Spleen (tissue), 7 donors: Measurements from ENCODE around the gene VEPH1.

Experiments used
- CTCF ChIP-seq, 11 experiments: fragments of 200-600 bp in 7 of 11; fragments of 450-650 bp in 4 of 11; sonication (generic) in 4 of 11; IDR thresholded peaks in 8 of 11; conservative IDR thresholded peaks in 3 of 11; 1 replicate in 7 of 11; 2 replicates in 4 of 11; pipeline versions ENCODE4 v1.4.0 to v1.8.0; 2016 to 2021; ENCODE audit warnings: antibody characterized with exemption in 11 of 11, inconsistent platforms in 4 of 11, mild to moderate bottlenecking in 1 of 11
- POLR2A ChIP-seq, 3 donors: fragments of 450-650 bp; IDR thresholded peaks; one replicate each; pipeline ENCODE4 v1.5.1; 2017; ENCODE audit warnings: antibody characterized with exemption in 3 of 3, mild to moderate bottlenecking in 1 of 3
- POLR2AphosphoS5 ChIP-seq, 3 donors: sonication (generic); formaldehyde crosslinking; IDR thresholded peaks; one replicate each; pipeline ENCODE4 v1.5.1; 2017; ENCODE audit warnings: antibody characterized with exemption in 3 of 3
- donor health status: DM: no; HTN: no; CAD: no; lungs with moderate emphysema.
- donor health status: DM: no; HTN: no; CAD: no.
- donor health status: DM: no; HTN: no; CAD: no.

GRCh38 chr3:157495846-157496245 lies 7.4 kb downstream of the VEPH1 start:
- TF ChIP-seq CTCF (IDR thresholded peaks at IDR 0.05 in 8 of 11, conservative IDR thresholded peaks at IDR 0.05 in 3 of 11), result no peak
- TF ChIP-seq POLR2A (IDR thresholded peaks at IDR 0.05), result no peak
- TF ChIP-seq POLR2AphosphoS5 (IDR thresholded peaks at IDR 0.05), result no peak
